ENCODE measurements around the gene ERCC5. TPM values are rescaled to one million over a fixed set of nuclear protein-coding genes. Genes with fewer than 3 reads are reported as not detected.

The ERCC5 gene
- total and polyA plus RNA-seq, 2 donors (not counting 1 experiment from before 2014, with no cell fraction given), result 34.7 to 88.3 TPM

DNA sequence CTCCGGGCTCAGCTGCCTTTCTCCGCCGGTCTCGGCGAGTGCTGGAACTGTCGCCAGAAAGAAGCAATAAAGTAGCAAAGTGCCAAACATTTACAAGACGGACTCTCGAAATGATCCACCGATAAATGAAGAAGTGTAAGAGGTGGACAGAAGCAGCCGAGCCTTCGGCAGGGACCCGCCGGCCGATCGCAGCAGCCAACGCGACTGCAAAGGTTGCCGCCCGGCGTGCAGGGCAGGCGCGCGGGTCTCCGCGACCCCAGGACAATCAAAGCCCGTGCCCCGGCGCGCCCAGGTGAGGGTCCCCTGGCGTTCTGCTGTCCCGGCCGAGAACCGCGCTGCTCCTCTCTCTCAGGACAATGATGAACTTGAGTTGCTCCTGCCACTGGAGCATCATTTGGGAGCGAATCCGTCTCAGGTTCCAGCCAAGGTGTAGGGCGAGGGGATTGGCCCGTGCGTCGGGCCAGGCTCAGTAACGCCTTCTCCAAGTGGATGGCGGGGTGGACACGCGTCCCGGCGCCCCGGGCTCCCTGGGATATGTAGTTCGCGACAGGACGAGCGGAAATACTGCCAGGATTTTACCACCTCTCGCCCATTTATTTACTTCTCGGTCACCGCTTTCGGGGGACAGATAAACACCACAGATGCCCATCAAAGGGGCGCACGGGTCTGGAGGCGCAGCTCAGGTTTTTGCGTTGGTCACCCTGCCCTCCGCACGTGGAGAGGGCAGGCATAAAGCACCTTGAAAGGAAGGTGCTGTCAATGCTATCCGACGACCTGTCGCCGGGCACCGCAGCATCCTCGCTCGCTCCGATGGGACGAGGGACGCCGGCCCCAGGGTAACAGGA lies 47.0 kb upstream of the ERCC5 start, which contains the start of the genes BIVM and POGLUT2:
Gene BIVM, plus strand, starts transcription at position 539 of the 845 bp plus-strand sequence. CDS start 8,149 bp downstream, outside the sequence.
Gene POGLUT2, minus strand, starts transcription at position 396 of the 845 bp plus-strand sequence. Its CDS starts 306 bp downstream, at position 90.
- no peaks in the 10 kb centered on the region for H4K20me1 ChIP-seq (ENCODE audit: control insufficient read depth, insufficient read depth, low read length, poor library complexity, severe bottlenecking)
- H3K4me1 ChIP-seq (ENCODE audit: control insufficient read depth in 2 of 2, insufficient read depth in 2 of 2, low read length in 2 of 2), result peaks cover 24% of the 10 kb centered on the region in 2 donors
- peaks cover 28% of the 10 kb centered on the region for H3K4me1 Mint-ChIP-seq
- H3K27me3 ChIP-seq (replicated peaks in 1 of 4; ENCODE audit: control extremely low read depth in 1 of 4, control insufficient read depth in 3 of 4, insufficient read depth in 4 of 4, low read length in 3 of 4), result peaks cover 0 to 18% (median 11%) of the 10 kb centered on the region in 4 experiments
- ATAC-seq (ENCODE audit: low read depth) (peak; percentile 44), DNase-seq (peak; percentile 66)
- peak within 1 kb of the TSS; percentile 32 for H3K27ac Mint-ChIP-seq
- under 1% methylated on average over 72 of the region's 72 CpGs for whole genome bisulfite sequencing (ENCODE audit: insufficient coverage)
- H3K4me2 ChIP-seq (replicated peaks; ENCODE audit: low read depth, low read length, poor library complexity, severe bottlenecking), result peak within 1 kb of the TSS; percentile 96
- H3K9me3 ChIP-seq (ENCODE audit: control extremely low read depth in 1 of 3, control insufficient read depth in 2 of 3, insufficient read depth in 1 of 3, low read length in 2 of 3), result peaks cover 0 to 3% (median 0%) of the 10 kb centered on the region in 3 donors
- H2AFZ ChIP-seq (ENCODE audit: insufficient read depth, low read depth, low read length, poor library complexity, severe bottlenecking), result peak within 1 kb of the TSS; percentile 93
- intact Hi-C loops (cut with micrococcal nuclease), result no loop called here
- H3K36me3 ChIP-seq (replicated peaks in 1 of 2; ENCODE audit: control extremely low read depth in 1 of 2, control insufficient read depth in 1 of 2, extremely low read depth in 1 of 2, insufficient read depth in 2 of 2, low read length in 1 of 2), result no peaks in the 10 kb centered on the region
- POLR2A ChIA-PET, result interaction anchor here (1.8 to 2.5 kb wide), 2 partner anchors 47 to 202 kb away, joined by 7 to 16 read pairs; partner anchors contain the start of genes ERCC5 and TPP2
- no peak within 1 kb of the TSS for H3K27ac ChIP-seq (ENCODE audit: low read length in 2 of 2)
- H3K9me3 Mint-ChIP-seq (ENCODE audit: insufficient read depth), result no peaks in the 10 kb centered on the region
- H3K4me3 Mint-ChIP-seq, result peak within 1 kb of the TSS; percentile 84
- TF ChIP-seq EZH2 (IDR thresholded peaks at IDR 0.05; ENCODE audit: borderline replicate concordance, insufficient read depth, low read depth, low read length, poor library complexity, severe bottlenecking), result no peak
- H3K27me3 Mint-ChIP-seq, result peaks cover 8% of the 10 kb centered on the region
- CTCF ChIA-PET, result interaction anchor here (0.8 to 2.9 kb wide), 5 partner anchors 14 to 219 kb away, joined by 3 to 13 read pairs (median 3); partner anchors contain the start of gene ERCC5
- H3K79me2 ChIP-seq (ENCODE audit: control insufficient read depth, insufficient read depth, low read length), result no peaks in the 10 kb centered on the region
- H3K4me3 ChIP-seq (ENCODE audit: control extremely low read depth in 1 of 5, extremely low read depth in 1 of 5, insufficient read depth in 1 of 5, low read depth in 2 of 5, low read length in 4 of 5), result peak within 1 kb of the TSS; percentile 52 to 68 (median 53)
- peak within 1 kb of the TSS; percentile 78 for H3K9ac ChIP-seq (ENCODE audit: low read length)

DNA sequence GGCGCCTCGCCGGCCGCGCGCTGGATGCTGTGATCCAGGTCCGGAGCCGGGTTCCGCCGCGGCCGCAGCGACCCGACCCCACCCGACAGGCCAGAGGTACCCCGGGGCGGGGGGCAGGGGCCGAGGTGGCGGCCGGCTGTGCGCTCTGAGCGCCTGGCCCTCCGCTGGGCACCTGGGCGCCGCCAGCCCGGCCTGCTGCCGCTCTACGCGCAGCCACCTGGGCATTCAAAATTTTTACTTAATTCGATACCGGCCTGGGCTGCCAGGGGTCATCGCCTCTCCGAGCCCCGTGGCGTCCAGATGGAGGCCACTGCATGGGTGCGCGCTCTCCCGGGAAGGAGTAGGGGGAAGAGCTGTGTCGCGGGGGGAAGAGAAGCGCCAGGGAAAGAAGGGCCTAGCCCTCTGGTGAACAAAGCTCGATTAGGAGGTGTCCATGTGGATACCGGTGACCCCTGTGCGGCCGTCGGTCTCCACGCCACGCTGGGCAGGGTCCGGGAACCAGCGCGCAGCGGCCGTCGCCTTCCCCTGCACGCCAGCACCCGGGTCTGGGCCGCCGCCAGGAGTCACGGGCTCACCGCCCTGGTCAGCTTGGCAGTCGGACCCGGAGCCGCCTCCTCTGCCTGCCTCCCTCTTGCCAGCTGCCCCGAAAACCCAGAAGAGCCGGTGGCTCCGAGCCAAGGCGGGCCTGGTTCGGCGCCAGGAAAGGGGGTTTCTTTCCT lies 46.2 kb upstream of the ERCC5 start:
- TF ChIP-seq EZH2 (IDR thresholded peaks at IDR 0.05; ENCODE audit: borderline replicate concordance, insufficient read depth, low read depth, low read length, poor library complexity, severe bottlenecking), result no peak
- TF ChIP-seq, protein P1, sequence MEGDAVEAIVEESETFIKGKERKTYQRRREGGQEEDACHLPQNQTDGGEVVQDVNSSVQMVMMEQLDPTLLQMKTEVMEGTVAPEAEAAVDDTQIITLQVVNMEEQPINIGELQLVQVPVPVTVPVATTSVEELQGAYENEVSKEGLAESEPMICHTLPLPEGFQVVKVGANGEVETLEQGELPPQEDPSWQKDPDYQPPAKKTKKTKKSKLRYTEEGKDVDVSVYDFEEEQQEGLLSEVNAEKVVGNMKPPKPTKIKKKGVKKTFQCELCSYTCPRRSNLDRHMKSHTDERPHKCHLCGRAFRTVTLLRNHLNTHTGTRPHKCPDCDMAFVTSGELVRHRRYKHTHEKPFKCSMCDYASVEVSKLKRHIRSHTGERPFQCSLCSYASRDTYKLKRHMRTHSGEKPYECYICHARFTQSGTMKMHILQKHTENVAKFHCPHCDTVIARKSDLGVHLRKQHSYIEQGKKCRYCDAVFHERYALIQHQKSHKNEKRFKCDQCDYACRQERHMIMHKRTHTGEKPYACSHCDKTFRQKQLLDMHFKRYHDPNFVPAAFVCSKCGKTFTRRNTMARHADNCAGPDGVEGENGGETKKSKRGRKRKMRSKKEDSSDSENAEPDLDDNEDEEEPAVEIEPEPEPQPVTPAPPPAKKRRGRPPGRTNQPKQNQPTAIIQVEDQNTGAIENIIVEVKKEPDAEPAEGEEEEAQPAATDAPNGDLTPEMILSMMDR (IDR thresholded peaks at IDR 0.05), result no peak
- no peaks in the 10 kb centered on the region for H4K20me1 ChIP-seq (ENCODE audit: control insufficient read depth, insufficient read depth, low read length, poor library complexity, severe bottlenecking)
- ChIA-PET CTCF (interaction anchor here (0.6 to 2.9 kb wide), 14 partner anchors 9 to 220 kb away, joined by 3 to 15 read pairs (median 6); partner anchors contain the start of genes ERCC5, TEX30 and TPP2), POLR2A (interaction anchor here (1.1 to 2.5 kb wide), 4 partner anchors 26 to 207 kb away, joined by 3 to 16 read pairs (median 7); partner anchors contain the start of genes ERCC5, TEX30 and TPP2)
- peaks cover 28% of the 10 kb centered on the region for H3K4me1 Mint-ChIP-seq
- H3K4me3 ChIP-seq (ENCODE audit: control extremely low read depth in 1 of 5, extremely low read depth in 1 of 5, insufficient read depth in 1 of 5, low read depth in 2 of 5, low read length in 4 of 5), result peak overlapping the region; percentile 52 to 68 (median 53)
- peak overlapping the region; percentile 96 for H3K4me2 ChIP-seq (replicated peaks; ENCODE audit: low read depth, low read length, poor library complexity, severe bottlenecking)
- peaks cover 0 to 3% (median 0%) of the 10 kb centered on the region in 3 donors for H3K9me3 ChIP-seq (ENCODE audit: control extremely low read depth in 1 of 3, control insufficient read depth in 2 of 3, insufficient read depth in 1 of 3, low read length in 2 of 3)
- H3K4me3 Mint-ChIP-seq, result peak overlapping the region; percentile 84
- H3K4me1 ChIP-seq (ENCODE audit: control insufficient read depth in 2 of 2, insufficient read depth in 2 of 2, low read length in 2 of 2), result peaks cover 24% of the 10 kb centered on the region in 2 donors
- H3K27ac ChIP-seq (ENCODE audit: low read length in 2 of 2), result no peak overlapping the region
- peak overlapping the region; percentile 32 for H3K27ac Mint-ChIP-seq
- WGBS (ENCODE audit: insufficient coverage), result 1% methylated on average over 63 of the region's 69 CpGs
- peaks cover 0 to 18% (median 11%) of the 10 kb centered on the region in 4 experiments for H3K27me3 ChIP-seq (replicated peaks in 1 of 4; ENCODE audit: control extremely low read depth in 1 of 4, control insufficient read depth in 3 of 4, insufficient read depth in 4 of 4, low read length in 3 of 4)
- peaks cover 8% of the 10 kb centered on the region for H3K27me3 Mint-ChIP-seq
- DNase-seq (no peak), ATAC-seq (ENCODE audit: low read depth) (no peak)
- H3K9ac ChIP-seq (ENCODE audit: low read length), result peak overlapping the region; percentile 78
- H3K9me3 Mint-ChIP-seq (ENCODE audit: insufficient read depth), result no peaks in the 10 kb centered on the region
- no peaks in the 10 kb centered on the region for H3K79me2 ChIP-seq (ENCODE audit: control insufficient read depth, insufficient read depth, low read length)
- H2AFZ ChIP-seq (ENCODE audit: insufficient read depth, low read depth, low read length, poor library complexity, severe bottlenecking), result peak overlapping the region; percentile 93
- intact Hi-C loops (cut with micrococcal nuclease), result loop anchor here (1.0 kb wide), 4 partner anchors 26 to 219 kb away; partner anchors contain the start of genes TEX30 and TPP2
- H3K36me3 ChIP-seq (replicated peaks in 1 of 2; ENCODE audit: control extremely low read depth in 1 of 2, control insufficient read depth in 1 of 2, extremely low read depth in 1 of 2, insufficient read depth in 2 of 2, low read length in 1 of 2), result no peaks in the 10 kb centered on the region
